Measurements from ENCODE around the gene SMYD2. TPM values are rescaled to one million over a fixed set of nuclear protein-coding genes. Genes with fewer than 3 reads are reported as not detected.

SMYD2 gene
- total RNA-seq, 1 experiment from 2014 or later = 47.5 TPM

DNA sequence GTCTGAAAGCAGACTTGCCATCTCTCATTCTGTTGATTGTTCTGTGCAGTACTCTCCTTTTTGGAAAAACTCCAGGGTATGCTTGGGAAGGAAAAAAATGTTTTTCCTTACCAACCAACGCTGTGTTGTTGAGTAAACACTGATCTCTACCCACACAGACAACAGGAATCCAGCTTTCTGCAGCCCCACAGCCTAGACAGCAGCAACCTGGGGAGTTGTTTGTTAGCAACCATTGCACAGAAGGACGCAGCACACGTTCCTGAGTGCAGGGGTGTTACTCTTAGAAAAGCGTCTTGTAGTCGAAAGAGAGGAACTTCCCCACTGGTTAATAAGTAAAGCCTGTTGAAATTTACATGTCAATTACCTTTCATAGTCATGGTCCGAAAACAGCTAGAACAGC lies 56.6 kb downstream of the SMYD2 start:
- no peaks in the 10 kb centered on the region for H3K27me3 Mint-ChIP-seq (ENCODE audit: unreplicated experiment)
- no peak overlapping the region for H3K4me3 Mint-ChIP-seq (ENCODE audit: low read depth, unreplicated experiment)
- H3K27ac Mint-ChIP-seq (ENCODE audit: unreplicated experiment) = no peak overlapping the region
- CTCF ChIA-PET = no interaction called here
- TF ChIP-seq, protein P1, sequence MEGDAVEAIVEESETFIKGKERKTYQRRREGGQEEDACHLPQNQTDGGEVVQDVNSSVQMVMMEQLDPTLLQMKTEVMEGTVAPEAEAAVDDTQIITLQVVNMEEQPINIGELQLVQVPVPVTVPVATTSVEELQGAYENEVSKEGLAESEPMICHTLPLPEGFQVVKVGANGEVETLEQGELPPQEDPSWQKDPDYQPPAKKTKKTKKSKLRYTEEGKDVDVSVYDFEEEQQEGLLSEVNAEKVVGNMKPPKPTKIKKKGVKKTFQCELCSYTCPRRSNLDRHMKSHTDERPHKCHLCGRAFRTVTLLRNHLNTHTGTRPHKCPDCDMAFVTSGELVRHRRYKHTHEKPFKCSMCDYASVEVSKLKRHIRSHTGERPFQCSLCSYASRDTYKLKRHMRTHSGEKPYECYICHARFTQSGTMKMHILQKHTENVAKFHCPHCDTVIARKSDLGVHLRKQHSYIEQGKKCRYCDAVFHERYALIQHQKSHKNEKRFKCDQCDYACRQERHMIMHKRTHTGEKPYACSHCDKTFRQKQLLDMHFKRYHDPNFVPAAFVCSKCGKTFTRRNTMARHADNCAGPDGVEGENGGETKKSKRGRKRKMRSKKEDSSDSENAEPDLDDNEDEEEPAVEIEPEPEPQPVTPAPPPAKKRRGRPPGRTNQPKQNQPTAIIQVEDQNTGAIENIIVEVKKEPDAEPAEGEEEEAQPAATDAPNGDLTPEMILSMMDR (IDR thresholded peaks at IDR 0.05; ENCODE audit: unreplicated experiment) = no peak
- H3K9me3 Mint-ChIP-seq (ENCODE audit: low read depth, unreplicated experiment) = no peaks in the 10 kb centered on the region
- intact Hi-C loops (cut with micrococcal nuclease; ENCODE audit: unreplicated experiment) = no loop called here
- no TSS peak for BruUV-seq (replicated peaks)
- no peak for DNase-seq
- H3K36me3 Mint-ChIP-seq (ENCODE audit: insufficient read depth, unreplicated experiment) = peaks cover 16% of the 10 kb centered on the region
- no peaks in the 10 kb centered on the region for H3K4me1 Mint-ChIP-seq (ENCODE audit: low read depth, unreplicated experiment)

DNA sequence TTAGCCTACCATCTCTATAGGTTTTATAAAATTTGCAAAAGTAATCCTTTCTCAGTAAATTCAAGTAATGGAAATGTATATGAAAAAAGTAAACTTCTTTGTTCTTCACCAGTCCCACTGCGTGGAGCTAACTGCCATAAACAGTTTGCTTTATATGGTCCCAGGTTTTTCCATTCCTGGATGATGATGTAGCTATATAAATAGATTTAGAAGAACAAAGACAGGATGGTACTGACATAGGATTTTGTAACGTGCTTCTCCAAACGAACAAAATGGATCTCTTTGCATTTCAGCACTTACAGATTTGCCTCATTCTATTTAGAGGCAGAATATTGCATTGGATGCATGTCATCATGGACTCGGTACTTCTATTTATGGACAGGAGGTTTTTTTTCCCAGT lies 57.3 kb downstream of the SMYD2 start:
- H3K36me3 Mint-ChIP-seq (ENCODE audit: insufficient read depth, unreplicated experiment) = peaks cover 22% of the 10 kb centered on the region
- no peaks in the 10 kb centered on the region for H3K4me1 Mint-ChIP-seq (ENCODE audit: low read depth, unreplicated experiment)
- TF ChIP-seq, protein P1 (IDR thresholded peaks at IDR 0.05; ENCODE audit: unreplicated experiment) = no peak
- no peaks in the 10 kb centered on the region for H3K27me3 Mint-ChIP-seq (ENCODE audit: unreplicated experiment)
- intact Hi-C loops (cut with micrococcal nuclease; ENCODE audit: unreplicated experiment) = no loop called here
- no peaks in the 10 kb centered on the region for H3K9me3 Mint-ChIP-seq (ENCODE audit: low read depth, unreplicated experiment)
- BruUV-seq (replicated peaks) = no TSS peak
- CTCF ChIA-PET = no interaction called here
- no peak overlapping the region for H3K27ac Mint-ChIP-seq (ENCODE audit: unreplicated experiment)
- DNase-seq = no peak
- no peak overlapping the region for H3K4me3 Mint-ChIP-seq (ENCODE audit: low read depth, unreplicated experiment)

DNA sequence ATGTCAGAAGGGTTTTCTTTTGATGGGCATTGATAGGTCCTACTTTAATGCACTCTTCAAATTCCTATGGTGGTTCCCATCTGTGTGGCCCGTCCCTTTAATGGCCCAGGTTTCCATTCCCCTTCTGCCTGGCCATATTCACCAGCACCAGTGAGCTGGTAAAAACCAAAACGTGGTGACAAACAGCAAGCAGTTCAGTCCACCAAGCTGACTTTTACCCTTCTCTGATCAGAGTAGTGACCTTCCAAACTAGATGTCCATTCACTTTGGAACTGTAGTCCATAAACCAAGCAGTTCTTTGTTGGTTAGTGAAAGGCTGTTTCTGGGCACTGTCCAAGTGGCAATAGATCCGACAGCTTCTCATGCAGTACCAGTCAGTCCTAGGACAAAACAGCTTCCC lies 60.5 kb downstream of the SMYD2 start:
- TF ChIP-seq, protein P1 (IDR thresholded peaks at IDR 0.05; ENCODE audit: unreplicated experiment) = no peak
- H3K9me3 Mint-ChIP-seq (ENCODE audit: low read depth, unreplicated experiment) = peaks cover 4% of the 10 kb centered on the region
- H3K27ac Mint-ChIP-seq (ENCODE audit: unreplicated experiment) = peak overlapping the region; percentile 20
- H3K4me3 Mint-ChIP-seq (ENCODE audit: low read depth, unreplicated experiment) = no peak overlapping the region
- no peak for DNase-seq
- H3K36me3 Mint-ChIP-seq (ENCODE audit: insufficient read depth, unreplicated experiment) = peaks cover 34% of the 10 kb centered on the region
- H3K27me3 Mint-ChIP-seq (ENCODE audit: unreplicated experiment) = no peaks in the 10 kb centered on the region
- intact Hi-C loops (cut with micrococcal nuclease; ENCODE audit: unreplicated experiment) = no loop called here
- BruUV-seq (replicated peaks) = no TSS peak
- no peaks in the 10 kb centered on the region for H3K4me1 Mint-ChIP-seq (ENCODE audit: low read depth, unreplicated experiment)
- CTCF ChIA-PET = interaction anchor here (0.7 kb wide), 1 partner anchor 13 kb away, joined by 4 read pairs; no protein-coding TSS in a partner anchor

DNA sequence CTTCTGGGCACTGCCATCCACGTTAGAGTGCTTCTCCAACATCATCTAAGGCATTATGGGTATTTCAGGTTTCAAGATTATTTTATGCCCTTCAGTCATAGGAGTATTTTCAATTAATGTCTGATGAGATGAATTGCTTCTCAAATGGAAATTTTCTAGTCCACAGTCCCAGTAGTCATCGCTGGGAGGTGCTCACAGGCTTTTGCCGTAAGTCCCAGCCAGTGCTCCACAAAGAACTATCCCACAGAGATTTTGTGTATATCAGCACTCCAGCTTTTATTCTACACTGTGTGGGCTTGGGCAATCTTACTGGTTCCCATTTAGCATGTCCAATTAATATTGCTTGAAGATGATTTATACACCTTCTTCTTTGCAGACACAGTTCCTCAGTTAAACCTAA lies 61.0 kb downstream of the SMYD2 start:
- DNase-seq = no peak
- Mint-ChIP-seq H3K4me3 (ENCODE audit: low read depth, unreplicated experiment) (no peak overlapping the region), H3K9me3 (ENCODE audit: low read depth, unreplicated experiment) (peaks cover 4% of the 10 kb centered on the region), H3K4me1 (ENCODE audit: low read depth, unreplicated experiment) (no peaks in the 10 kb centered on the region), H3K27me3 (ENCODE audit: unreplicated experiment) (no peaks in the 10 kb centered on the region), H3K36me3 (ENCODE audit: insufficient read depth, unreplicated experiment) (peaks cover 34% of the 10 kb centered on the region), H3K27ac (ENCODE audit: unreplicated experiment) (no peak overlapping the region)
- BruUV-seq (replicated peaks) = no TSS peak
- TF ChIP-seq, protein P1 (IDR thresholded peaks at IDR 0.05; ENCODE audit: unreplicated experiment) = no peak
- intact Hi-C loops (cut with micrococcal nuclease; ENCODE audit: unreplicated experiment) = no loop called here
- CTCF ChIA-PET = no interaction called here
